SK-N-SH treated with all-trans-retinoic acid at 6 μM for 48 hours (cell line): ENCODE measurements around the gene SLC22A12.

Source experiments
- ATAC-seq: fragments of 200-7000 bp; cut with Tn5 transposase; 3 replicates; pipeline ENCODE4 v1.9.1; 2020; ENCODE audit warnings: mild to moderate bottlenecking, moderate library complexity
- BACH2 ChIP-seq: fragments of 250-450 bp; sonication (Bioruptor Pico); IDR thresholded peaks from 2 replicates; pipeline ENCODE4 v1.9.0; 2021; ENCODE audit warnings: mild to moderate bottlenecking, borderline replicate concordance
- CREB5 ChIP-seq: fragments of 250-450 bp; sonication (Bioruptor Pico); IDR thresholded peaks from 2 replicates; pipeline ENCODE4 v1.5.1; 2020; ENCODE audit warnings: low read depth, mild to moderate bottlenecking, moderate library complexity
- CSDC2 ChIP-seq: fragments of 250-450 bp; sonication (Bioruptor Pico); IDR thresholded peaks from 2 replicates; pipeline ENCODE4 v1.5.0; 2020; ENCODE audit warnings: mild to moderate bottlenecking, moderate library complexity
- ESRRG ChIP-seq: fragments of 250-450 bp; sonication (Bioruptor Pico); IDR thresholded peaks from 2 replicates; pipeline ENCODE4 v1.6.1; 2021; ENCODE audit warnings: mild to moderate bottlenecking
- GLIS3 ChIP-seq: fragments of 250-450 bp; sonication (Bioruptor Pico); IDR thresholded peaks from 2 replicates; pipeline ENCODE4 v1.5.0; 2020; ENCODE audit warnings: mild to moderate bottlenecking, moderate library complexity
- ISL1 ChIP-seq: fragments of 250-450 bp; sonication (Bioruptor Pico); IDR thresholded peaks from 2 replicates; pipeline ENCODE4 v2.1.2; 2022; ENCODE audit warnings: mild to moderate bottlenecking, moderate library complexity
- OSR1 ChIP-seq: fragments of 250-450 bp; sonication (Bioruptor Pico); IDR thresholded peaks from 2 replicates; pipeline ENCODE4 v1.8.0; 2022; ENCODE audit warnings: moderate library complexity, mild to moderate bottlenecking, inconsistent platforms
- PATZ1 ChIP-seq: fragments of 250-450 bp; sonication (Bioruptor Pico); IDR thresholded peaks from 2 replicates; pipeline ENCODE4 v1.8.0; 2020; ENCODE audit warnings: mild to moderate bottlenecking, moderate library complexity, borderline replicate concordance
- POU6F1 ChIP-seq: fragments of 250-450 bp; sonication (Bioruptor Pico); IDR thresholded peaks from 2 replicates; pipeline ENCODE4 v1.8.0; 2021; ENCODE audit warnings: low read depth, mild to moderate bottlenecking, moderate library complexity, borderline replicate concordance
- RARB ChIP-seq: fragments of 250-450 bp; sonication (Bioruptor Pico); IDR thresholded peaks from 2 replicates; pipeline ENCODE4 v1.8.0; 2021; ENCODE audit warnings: mild to moderate bottlenecking, moderate library complexity
- SNAI2 ChIP-seq: fragments of 250-450 bp; sonication (Bioruptor Pico); IDR thresholded peaks from 2 replicates; pipeline ENCODE4 v1.5.0; 2020; ENCODE audit warnings: mild to moderate bottlenecking, moderate library complexity
- TCF4 ChIP-seq: fragments of 250-450 bp; sonication (Bioruptor Pico); IDR thresholded peaks from 2 replicates; pipeline ENCODE4 v1.8.0; 2021; ENCODE audit warnings: mild to moderate bottlenecking, moderate library complexity, borderline replicate concordance
- TSHZ2 ChIP-seq: fragments of 250-450 bp; sonication (Bioruptor Pico); IDR thresholded peaks from 2 replicates; pipeline ENCODE4 v1.5.0; 2020; ENCODE audit warnings: mild to moderate bottlenecking, moderate library complexity
- ZFP3 ChIP-seq: fragments of 250-450 bp; sonication (Bioruptor Pico); IDR thresholded peaks from 2 replicates; pipeline ENCODE4 v1.5.0; 2020; ENCODE audit warnings: mild to moderate bottlenecking, moderate library complexity
- ZFP30 ChIP-seq: fragments of 450-650 bp; formaldehyde crosslinking; IDR thresholded peaks from 2 replicates; pipeline ENCODE4 v1.5.0; 2022; ENCODE audit warnings: mild to moderate bottlenecking, moderate library complexity
- ZNF70 ChIP-seq: fragments of 450-650 bp; formaldehyde crosslinking; IDR thresholded peaks from 2 replicates; pipeline ENCODE4 v1.5.0; 2020; ENCODE audit warnings: mild to moderate bottlenecking, moderate library complexity
- ZNF8 ChIP-seq: fragments of 450-650 bp; formaldehyde crosslinking; IDR thresholded peaks from 2 replicates; pipeline ENCODE4 v1.5.0; 2020; ENCODE audit warnings: mild to moderate bottlenecking, moderate library complexity

SLC22A12 gene

GRCh38 chr11:64624883-64625481, 34.0 kb downstream of the SLC22A12 start (continued):
- TF ChIP-seq ESRRG: no peak
- no peak for TF ChIP-seq ZFP30 (CRISPR knock-in tag)

- TF ChIP-seq SNAI2 (CRISPR knock-in tag): no peak
- no peak for TF ChIP-seq ESRRG
- no peak for TF ChIP-seq ZNF70
- no peak for TF ChIP-seq CREB5 (CRISPR knock-in tag)
- TF ChIP-seq GLIS3 (CRISPR knock-in tag): no peak
- TF ChIP-seq ZFP3: no peak
- no peak for TF ChIP-seq POU6F1 (CRISPR knock-in tag)
- TF ChIP-seq TCF4 (CRISPR knock-in tag): no peak
- TF ChIP-seq PATZ1: no peak
- no peak for TF ChIP-seq ZNF8
- no peak for TF ChIP-seq TSHZ2 (CRISPR knock-in tag)
These were observed 35.6 kb downstream of the SLC22A12 start for GRCh38 chr11:64626637-64627036.

GRCh38 chr11:64627371-64627770, 36.4 kb downstream of the SLC22A12 start:
- TF ChIP-seq SNAI2 (CRISPR knock-in tag) (no peak), ZFP3 (no peak), ESRRG (no peak), CSDC2 (CRISPR knock-in tag) (no peak)
- no peak for ATAC-seq

More at GRCh38 chr11:64626637-64627036, 35.6 kb downstream of the SLC22A12 start:
- ATAC-seq: no peak

- no peak; the same call in 2 of the 3 replicates for ATAC-seq
- TF ChIP-seq GLIS3 (CRISPR knock-in tag) (no peak), RARB (CRISPR knock-in tag) (no peak), BACH2 (CRISPR knock-in tag) (no peak), ISL1 (CRISPR knock-in tag) (no peak), OSR1 (CRISPR knock-in tag) (no peak), CREB5 (CRISPR knock-in tag) (no peak)
These were observed 37.6 kb downstream of the SLC22A12 start for GRCh38 chr11:64628596-64628995.

- TF ChIP-seq GLIS3 (CRISPR knock-in tag) (no peak), CREB5 (CRISPR knock-in tag) (no peak), CSDC2 (CRISPR knock-in tag) (no peak), ZNF70 (no peak), SNAI2 (CRISPR knock-in tag) (no peak), ZNF8 (no peak)
- ATAC-seq: no peak; the same call in 2 of the 3 replicates
These were observed 38.1 kb downstream of the SLC22A12 start for GRCh38 chr11:64629103-64629502.
